ENCODE data around the gene ANKRD11.

- TF ChIP-seq, protein P1, sequence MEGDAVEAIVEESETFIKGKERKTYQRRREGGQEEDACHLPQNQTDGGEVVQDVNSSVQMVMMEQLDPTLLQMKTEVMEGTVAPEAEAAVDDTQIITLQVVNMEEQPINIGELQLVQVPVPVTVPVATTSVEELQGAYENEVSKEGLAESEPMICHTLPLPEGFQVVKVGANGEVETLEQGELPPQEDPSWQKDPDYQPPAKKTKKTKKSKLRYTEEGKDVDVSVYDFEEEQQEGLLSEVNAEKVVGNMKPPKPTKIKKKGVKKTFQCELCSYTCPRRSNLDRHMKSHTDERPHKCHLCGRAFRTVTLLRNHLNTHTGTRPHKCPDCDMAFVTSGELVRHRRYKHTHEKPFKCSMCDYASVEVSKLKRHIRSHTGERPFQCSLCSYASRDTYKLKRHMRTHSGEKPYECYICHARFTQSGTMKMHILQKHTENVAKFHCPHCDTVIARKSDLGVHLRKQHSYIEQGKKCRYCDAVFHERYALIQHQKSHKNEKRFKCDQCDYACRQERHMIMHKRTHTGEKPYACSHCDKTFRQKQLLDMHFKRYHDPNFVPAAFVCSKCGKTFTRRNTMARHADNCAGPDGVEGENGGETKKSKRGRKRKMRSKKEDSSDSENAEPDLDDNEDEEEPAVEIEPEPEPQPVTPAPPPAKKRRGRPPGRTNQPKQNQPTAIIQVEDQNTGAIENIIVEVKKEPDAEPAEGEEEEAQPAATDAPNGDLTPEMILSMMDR (IDR thresholded peaks at IDR 0.05) = no peak
- no peak for TF ChIP-seq POLR2AphosphoS5 (IDR thresholded peaks at IDR 0.05; ENCODE audit: low read depth, low read length)
- TF ChIP-seq, protein P2, sequence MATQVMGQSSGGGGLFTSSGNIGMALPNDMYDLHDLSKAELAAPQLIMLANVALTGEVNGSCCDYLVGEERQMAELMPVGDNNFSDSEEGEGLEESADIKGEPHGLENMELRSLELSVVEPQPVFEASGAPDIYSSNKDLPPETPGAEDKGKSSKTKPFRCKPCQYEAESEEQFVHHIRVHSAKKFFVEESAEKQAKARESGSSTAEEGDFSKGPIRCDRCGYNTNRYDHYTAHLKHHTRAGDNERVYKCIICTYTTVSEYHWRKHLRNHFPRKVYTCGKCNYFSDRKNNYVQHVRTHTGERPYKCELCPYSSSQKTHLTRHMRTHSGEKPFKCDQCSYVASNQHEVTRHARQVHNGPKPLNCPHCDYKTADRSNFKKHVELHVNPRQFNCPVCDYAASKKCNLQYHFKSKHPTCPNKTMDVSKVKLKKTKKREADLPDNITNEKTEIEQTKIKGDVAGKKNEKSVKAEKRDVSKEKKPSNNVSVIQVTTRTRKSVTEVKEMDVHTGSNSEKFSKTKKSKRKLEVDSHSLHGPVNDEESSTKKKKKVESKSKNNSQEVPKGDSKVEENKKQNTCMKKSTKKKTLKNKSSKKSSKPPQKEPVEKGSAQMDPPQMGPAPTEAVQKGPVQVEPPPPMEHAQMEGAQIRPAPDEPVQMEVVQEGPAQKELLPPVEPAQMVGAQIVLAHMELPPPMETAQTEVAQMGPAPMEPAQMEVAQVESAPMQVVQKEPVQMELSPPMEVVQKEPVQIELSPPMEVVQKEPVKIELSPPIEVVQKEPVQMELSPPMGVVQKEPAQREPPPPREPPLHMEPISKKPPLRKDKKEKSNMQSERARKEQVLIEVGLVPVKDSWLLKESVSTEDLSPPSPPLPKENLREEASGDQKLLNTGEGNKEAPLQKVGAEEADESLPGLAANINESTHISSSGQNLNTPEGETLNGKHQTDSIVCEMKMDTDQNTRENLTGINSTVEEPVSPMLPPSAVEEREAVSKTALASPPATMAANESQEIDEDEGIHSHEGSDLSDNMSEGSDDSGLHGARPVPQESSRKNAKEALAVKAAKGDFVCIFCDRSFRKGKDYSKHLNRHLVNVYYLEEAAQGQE (IDR thresholded peaks at IDR 0.05; ENCODE audit: insufficient read depth in 1 of 2, low read depth in 2 of 2, low read length in 1 of 2) = no peak
- no peak for TF ChIP-seq SIN3A (IDR thresholded peaks at IDR 0.05; ENCODE audit: borderline replicate concordance, insufficient read depth, low read depth, low read length)
- TF ChIP-seq TCF7L2 (IDR thresholded peaks at IDR 0.05; ENCODE audit: low read depth, low read length) = no peak
These were observed 180.8 kb downstream of the ANKRD11 start for GRCh38 chr16:89309438-89310122.

Measured in Panc1 (cell line).